Skin of body (tissue), 2 donors: ENCODE results near the gene AMPH. TPM values are rescaled to one million over a fixed set of nuclear protein-coding genes. Genes with fewer than 3 reads are reported as not detected.
A peak's percentile ranks its signal among the peaks of the same experiment; 100 is the strongest.
"Not testable (repeated sequence)": the region's sequence is repeated elsewhere in the genome, so short reads cannot be mapped to it uniquely, and the experiment has no call there.

Experiments used
- DNase-seq: peaks from one replicate; lab custom pipeline; 2025; lab: John Stamatoyannopoulos, UW
- total RNA-seq: library from RNA; depleted of rRNA; stranded (reverse); fragments of >200 nt; gene quantifications from one replicate; pipeline ENCODE4 v1.2.3, GENCODE V29; 2014

The AMPH gene
- total RNA-seq, 1 donor from 2014 or later, result 3.5 TPM

DNA sequence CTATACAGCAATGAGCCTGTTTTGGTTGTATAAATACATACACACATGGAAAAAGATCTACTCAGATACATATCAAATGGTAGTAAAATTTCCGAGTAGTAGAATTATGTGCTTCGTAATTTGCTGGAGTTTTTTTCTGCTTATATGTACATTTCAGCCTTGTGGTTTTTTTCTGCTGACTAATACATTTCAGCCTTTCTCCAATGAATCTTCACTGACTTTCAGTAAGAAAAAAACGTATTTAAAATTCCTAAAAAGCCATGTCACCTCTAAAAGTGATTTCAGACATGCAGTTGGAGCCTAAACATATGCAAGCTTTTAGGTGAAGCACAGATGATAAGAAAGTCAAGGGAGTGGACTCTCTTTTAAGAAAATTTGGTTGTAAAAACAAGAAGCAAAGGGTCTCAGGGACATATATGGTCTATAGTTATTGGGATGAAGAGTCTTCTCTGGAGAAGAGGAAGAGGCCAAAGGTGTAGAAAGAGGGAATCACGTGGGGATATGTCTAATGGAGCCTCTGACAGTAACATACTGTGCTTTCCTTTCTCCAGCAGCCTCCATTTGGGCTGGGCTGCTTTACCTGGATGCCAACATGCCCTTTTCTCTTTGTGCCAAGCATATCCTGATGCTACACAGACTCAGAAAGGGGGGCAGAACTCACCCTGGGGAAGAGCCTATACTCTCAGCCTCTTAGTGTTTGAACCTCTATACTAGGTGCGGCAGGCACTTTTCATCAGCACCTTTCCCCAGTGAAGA, 2.4 kb downstream of the AMPH start:
- no peak for DNase-seq

DNA sequence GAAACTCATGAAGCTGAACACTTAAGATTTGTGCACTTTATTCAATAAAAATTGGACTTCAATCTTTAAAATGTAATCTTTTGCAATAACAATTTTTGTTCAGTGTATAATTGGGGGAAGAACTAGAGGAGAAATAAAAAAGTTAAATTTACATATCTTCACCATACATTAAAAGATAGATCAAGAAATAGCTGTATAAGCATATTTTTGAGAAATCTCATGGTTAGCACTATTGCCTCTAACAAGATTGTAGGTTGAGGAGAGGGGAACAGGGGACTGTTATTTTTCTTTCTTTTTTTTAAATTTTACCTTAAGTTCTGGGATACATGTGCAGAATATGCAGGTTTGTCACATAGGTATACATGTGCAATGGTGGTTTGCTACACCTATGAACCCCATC, 5.3 kb downstream of the AMPH start:
- no peak for DNase-seq

- DNase-seq, result no peak
Measured at GRCh38 chr7:38615665-38616064, 15.5 kb downstream of the AMPH start.

GRCh38 chr7:38607466-38607865, 23.7 kb downstream of the AMPH start:
- DNase-seq, result no peak

GRCh38 chr7:38600741-38601140, 30.4 kb downstream of the AMPH start:
- DNase-seq, result no peak

DNA sequence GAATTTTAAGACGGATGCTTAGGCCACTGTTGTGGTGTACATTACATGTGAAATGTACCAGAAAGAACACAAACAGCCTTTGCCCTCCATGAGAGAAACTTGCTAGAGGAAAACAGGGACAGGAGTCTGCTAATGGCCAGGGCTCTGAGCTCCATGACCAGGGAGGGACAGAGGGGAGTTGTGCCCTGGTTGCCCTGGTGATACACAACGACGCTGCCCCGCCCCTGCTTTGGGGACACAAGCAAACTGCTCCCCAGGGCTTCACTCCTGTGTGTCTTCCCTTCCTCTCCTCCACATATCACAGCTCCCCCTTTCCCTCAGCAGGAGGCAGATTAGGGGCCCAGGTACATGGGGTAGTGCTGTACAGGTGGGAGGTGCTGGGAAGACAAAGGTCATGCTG, 36.2 kb downstream of the AMPH start:
- DNase-seq, result no peak

- no peak for DNase-seq
Measured at GRCh38 chr7:38592737-38593288, 38.4 kb downstream of the AMPH start.

DNA sequence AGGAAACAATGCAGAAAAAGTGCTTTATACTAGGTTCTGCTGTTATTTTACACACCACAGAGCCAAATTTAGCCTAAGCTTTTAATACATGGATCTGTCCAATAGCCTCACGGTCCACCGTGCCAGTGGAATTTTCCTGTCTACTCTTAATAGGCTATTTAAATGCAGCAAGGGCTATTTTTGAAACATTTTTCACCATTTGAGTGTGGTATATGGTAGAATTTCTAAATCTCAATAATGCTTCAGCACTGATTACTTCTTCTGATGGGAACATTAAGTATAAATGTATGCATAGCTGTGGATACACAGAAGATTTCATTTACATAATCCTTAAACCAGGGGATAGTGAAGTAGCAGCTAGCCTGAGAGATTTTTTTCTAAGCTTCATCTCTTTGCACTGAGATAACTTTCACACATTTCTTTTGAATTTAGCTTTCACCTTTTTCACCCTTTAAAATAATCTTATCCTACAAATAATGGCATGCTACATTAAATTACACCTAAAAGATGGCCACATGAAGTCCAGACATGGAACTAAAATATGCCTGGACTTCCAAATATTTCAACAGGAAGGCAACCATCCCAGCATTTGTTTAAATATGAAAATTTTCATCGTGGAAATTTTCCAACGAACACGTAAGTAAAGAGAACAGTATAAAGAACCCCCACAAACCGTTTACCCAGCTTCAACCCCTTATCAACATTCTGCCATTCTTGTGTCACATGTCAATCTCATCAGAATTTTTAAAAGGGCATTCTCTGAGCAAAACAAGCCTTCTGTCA, 45.4 kb downstream of the AMPH start:
- DNase-seq, result no peak

DNA sequence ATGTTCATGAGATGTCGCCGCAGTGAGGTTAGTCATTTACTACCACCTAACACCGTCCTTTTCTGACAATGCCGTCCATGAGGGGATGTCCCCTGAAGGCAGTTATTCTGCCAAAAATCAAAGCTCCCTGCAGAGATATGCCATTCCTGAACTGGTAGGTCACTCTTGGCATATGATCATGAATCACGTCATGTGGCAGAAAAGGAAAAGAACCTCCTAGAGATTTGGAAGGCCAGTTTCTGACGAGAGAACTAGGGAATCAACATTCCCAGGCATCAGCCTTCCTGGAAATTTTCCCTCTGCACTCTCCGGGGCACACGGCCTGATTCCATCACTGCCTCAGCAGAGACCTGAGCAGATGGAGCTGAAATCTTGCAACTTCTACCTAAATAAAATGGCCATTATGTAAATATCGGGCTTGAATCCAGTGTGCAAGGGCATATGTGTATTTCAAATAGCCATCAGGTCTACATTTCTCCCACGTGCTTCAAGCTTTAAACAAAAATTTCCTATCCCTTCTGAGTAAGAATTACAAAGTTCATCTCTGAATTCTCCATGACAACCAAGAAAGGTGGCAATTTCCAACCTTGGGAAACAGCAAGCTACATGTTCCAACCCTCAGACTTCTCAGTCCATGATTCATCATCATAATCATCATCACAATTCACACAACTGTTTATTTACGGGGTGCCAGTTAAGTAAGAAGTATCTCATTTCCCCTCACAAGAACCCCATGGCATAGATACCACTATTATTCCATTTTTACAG, 46.5 kb downstream of the AMPH start:
- DNase-seq, result peak; percentile 18

DNA sequence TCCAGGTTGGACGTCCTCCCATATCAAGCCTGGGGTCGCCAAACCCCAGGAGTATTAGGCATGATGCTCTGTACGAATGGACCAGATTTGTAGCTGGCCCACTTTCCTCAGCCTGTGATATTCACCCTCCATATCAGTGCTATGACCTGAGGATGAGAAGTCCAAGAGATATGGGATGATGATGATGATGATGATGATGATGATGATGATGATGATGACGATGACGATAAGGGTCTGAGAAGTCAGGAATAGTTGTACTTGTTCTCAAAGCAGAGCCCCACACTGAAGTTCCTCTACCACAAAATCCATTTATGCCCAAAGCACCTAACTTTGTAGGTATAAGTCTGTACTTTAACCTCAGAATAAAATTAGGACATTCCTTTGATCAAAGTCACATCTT, 50.7 kb downstream of the AMPH start:
- DNase-seq, result no peak

GRCh38 chr7:38574086-38574485, 57.1 kb downstream of the AMPH start:
- DNase-seq, result no peak

GRCh38 chr7:38571620-38572019, 59.6 kb downstream of the AMPH start:
- not testable (repeated sequence) for DNase-seq

DNA sequence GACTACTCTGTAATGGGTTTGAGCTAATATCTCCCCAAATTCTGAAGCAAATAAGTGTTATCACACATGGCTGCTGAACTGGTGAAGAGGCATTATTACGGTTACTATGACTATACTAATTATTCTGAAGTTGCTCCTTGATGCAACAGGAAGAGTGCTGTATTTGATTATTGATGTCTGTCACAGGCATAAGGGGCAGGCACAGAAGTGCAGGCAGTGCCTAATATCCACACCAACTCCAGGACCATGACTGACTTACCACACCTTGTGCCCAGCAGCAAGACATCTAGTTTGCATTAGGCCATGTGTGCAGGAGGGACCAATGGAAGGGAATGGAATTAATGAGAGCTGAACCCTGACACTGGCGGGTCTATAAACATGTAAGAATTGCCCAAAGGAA, 62.7 kb downstream of the AMPH start:
- no peak for DNase-seq

DNA sequence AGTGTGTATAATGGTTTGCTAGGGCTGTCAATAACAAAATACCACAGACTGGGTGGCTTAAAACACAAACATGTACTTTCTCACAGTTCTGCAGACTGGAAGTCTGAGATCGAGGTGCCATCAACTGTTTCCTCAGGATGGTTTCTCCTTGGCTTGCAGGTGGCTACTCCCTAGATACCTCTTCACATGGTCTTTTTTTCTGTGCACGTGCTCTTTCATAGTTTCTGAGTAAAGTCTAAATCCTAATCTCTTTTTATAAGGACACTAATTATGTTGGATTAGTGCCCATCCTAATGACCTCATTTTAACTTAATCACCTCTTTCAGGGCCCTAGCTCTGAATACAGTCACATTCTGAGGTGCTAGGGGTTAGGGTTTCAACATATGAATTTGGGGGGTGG, 65.9 kb downstream of the AMPH start:
- no peak for DNase-seq

DNA sequence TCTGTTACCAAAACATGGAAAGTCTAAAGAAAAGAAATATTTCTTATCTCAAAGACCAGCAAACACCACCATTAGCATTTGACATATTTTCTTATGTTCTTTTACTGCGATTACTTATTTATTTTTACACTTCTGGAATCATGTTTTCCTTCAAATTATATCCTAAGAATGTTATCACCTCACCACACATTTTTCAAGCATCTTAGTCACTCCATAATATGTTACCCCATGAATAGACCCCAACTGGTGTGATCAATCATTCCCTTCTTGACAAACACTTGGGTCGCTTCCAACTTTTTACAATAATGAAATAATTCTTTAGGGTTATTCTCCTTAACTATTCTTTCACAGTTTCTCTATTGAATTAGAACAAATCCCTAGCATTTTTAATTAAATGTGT, 67.4 kb downstream of the AMPH start:
- DNase-seq, result no peak

DNA sequence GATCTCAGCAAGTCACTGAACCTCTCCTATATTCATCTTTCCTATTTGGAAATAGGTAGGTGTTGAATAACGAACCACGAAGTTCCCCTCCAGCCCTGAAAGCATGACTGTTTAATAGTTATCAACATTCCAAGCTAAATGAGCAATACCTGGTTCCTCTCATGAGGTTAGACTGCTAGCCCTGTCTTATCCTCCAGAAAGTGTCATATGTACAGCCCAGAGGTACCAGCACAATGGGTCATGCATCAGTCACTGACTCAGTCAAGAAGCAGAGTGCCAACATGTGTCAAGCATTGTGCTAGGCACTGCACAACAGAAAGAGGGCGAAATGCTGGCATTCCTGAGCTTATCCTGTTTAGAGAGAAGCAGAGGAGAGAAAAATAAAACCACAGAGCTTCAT, 70.0 kb downstream of the AMPH start:
- no peak for DNase-seq

- DNase-seq, result no peak
Measured at GRCh38 chr7:38558761-38559345, 72.3 kb downstream of the AMPH start.

GRCh38 chr7:38554586-38554985, 76.6 kb downstream of the AMPH start:
- no peak for DNase-seq

DNA sequence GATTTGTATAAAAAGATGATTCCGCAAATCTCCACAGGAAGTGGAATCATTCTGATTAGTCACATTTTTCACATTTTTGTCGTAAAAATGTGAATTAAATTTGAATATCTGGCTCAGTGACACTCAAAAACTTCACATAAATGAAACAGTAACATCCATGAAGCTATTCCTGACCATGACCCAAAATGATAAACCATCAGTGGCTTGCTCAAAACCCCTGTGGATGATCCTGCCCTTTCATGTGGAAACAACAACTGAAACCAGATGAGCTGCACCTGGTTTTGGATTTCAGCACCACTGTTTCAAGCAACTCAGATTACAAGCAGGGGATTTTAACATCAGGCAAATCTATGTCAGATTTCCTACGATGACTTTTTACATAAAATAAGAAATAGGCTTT, 80.3 kb downstream of the AMPH start:
- DNase-seq, result no peak

- DNase-seq, result no peak
Measured at GRCh38 chr7:38548605-38549004, 82.6 kb downstream of the AMPH start.

GRCh38 chr7:38546763-38547162, 84.4 kb downstream of the AMPH start:
- no peak for DNase-seq

DNA sequence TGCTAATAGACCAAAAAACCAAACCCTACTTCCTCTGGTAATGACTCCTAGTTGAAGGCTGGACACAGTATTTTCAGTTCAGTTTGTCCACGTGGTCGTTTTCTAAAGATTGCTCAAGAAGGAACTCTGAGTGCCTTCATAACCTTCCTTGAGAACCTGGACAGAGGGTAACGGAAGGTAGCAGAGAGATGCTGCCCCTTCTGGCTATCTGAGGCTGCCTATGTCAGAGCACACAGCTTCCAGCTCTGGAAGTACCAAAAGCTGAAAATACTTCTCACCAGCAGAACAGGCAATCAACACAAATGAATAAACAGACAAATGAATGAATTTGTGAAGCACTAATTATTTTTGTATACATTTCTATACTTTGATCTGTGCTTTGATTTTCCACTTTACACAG, 85.2 kb downstream of the AMPH start:
- no peak for DNase-seq
